GM18517 (cell line): ENCODE measurements around the gene TFIP11.
"Not testable (repeated sequence)": the region's sequence is repeated elsewhere in the genome, so short reads cannot be mapped to it uniquely, and the experiment has no call there.

Experiments used
- ATAC-seq: cut with Tn5 transposase; IDR thresholded peaks from one replicate; pipeline ENCODE4 v1.9.1; 2021; ENCODE audit warnings: mild to moderate bottlenecking, moderate library complexity; ENCODE audit not compliant: unreplicated experiment

The TFIP11 gene

GRCh38 chr22:26541167-26541819, 29.0 kb upstream of the TFIP11 start:
- no peak for ATAC-seq

GRCh38 chr22:26540119-26540518, 27.8 kb upstream of the TFIP11 start:
- ATAC-seq = no peak

- ATAC-seq = no peak
Observed at GRCh38 chr22:26536762-26537134, 24.5 kb upstream of the TFIP11 start.

- ATAC-seq = no peak
Observed at GRCh38 chr22:26536056-26536761, 23.9 kb upstream of the TFIP11 start.

GRCh38 chr22:26535603-26535908, 23.3 kb upstream of the TFIP11 start:
- no peak for ATAC-seq

GRCh38 chr22:26534874-26535602, 22.8 kb upstream of the TFIP11 start:
- ATAC-seq = no peak

GRCh38 chr22:26534171-26534855, 22.0 kb upstream of the TFIP11 start:
- no peak for ATAC-seq

GRCh38 chr22:26529345-26529744, 17.1 kb upstream of the TFIP11 start:
- ATAC-seq = no peak

- ATAC-seq = not testable (repeated sequence)
Observed at GRCh38 chr22:26528518-26528917, 16.2 kb upstream of the TFIP11 start.

- ATAC-seq = no peak
Observed at GRCh38 chr22:26527574-26528465, 15.5 kb upstream of the TFIP11 start.

- no peak for ATAC-seq
Observed at GRCh38 chr22:26527167-26527566, 14.9 kb upstream of the TFIP11 start.

GRCh38 chr22:26525946-26526564, 13.8 kb upstream of the TFIP11 start:
- no peak for ATAC-seq

- no peak for ATAC-seq
Observed at GRCh38 chr22:26524870-26525269, 12.6 kb upstream of the TFIP11 start.

- ATAC-seq = no peak
Observed at GRCh38 chr22:26522592-26522991, 10.3 kb upstream of the TFIP11 start.

- ATAC-seq = no peak
Observed at GRCh38 chr22:26522012-26522411, 9.7 kb upstream of the TFIP11 start.

- no peak for ATAC-seq
Observed at GRCh38 chr22:26517429-26517828, 5.2 kb upstream of the TFIP11 start.

GRCh38 chr22:26516503-26516902, 4.2 kb upstream of the TFIP11 start:
- ATAC-seq = no peak

GRCh38 chr22:26515931-26516330, 3.7 kb upstream of the TFIP11 start:
- no peak for ATAC-seq

GRCh38 chr22:26514419-26515161, 2.3 kb upstream of the TFIP11 start:
- no peak for ATAC-seq
